Measurements from ENCODE around the gene RRAS2.

DNA sequence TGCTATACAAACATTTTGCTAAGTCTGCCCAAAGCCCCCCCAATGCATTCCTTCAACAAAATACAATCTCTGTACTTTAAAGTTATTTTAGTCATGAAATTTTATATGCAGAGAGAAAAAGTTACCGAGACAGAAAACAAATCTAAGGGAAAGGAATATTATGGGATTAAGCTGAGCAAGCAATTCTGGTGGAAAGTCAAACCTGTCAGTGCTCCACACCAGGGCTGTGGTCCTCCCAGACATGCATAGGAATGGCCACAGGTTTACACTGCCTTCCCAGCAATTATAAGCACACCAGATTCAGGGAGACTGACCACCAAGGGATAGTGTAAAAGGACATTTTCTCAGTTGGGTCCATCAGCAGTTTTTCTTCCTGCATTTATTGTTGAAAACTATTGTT is 92.4 kb downstream of the RRAS2 start:
- TF ChIP-seq POLR2A (IDR thresholded peaks at IDR 0.05; ENCODE audit: low read depth, low read length), result no peak
- no peak for TF ChIP-seq EZH2 (IDR thresholded peaks at IDR 0.05; ENCODE audit: borderline replicate concordance, low read depth, low read length, severe bottlenecking)
- TF ChIP-seq, protein P1, sequence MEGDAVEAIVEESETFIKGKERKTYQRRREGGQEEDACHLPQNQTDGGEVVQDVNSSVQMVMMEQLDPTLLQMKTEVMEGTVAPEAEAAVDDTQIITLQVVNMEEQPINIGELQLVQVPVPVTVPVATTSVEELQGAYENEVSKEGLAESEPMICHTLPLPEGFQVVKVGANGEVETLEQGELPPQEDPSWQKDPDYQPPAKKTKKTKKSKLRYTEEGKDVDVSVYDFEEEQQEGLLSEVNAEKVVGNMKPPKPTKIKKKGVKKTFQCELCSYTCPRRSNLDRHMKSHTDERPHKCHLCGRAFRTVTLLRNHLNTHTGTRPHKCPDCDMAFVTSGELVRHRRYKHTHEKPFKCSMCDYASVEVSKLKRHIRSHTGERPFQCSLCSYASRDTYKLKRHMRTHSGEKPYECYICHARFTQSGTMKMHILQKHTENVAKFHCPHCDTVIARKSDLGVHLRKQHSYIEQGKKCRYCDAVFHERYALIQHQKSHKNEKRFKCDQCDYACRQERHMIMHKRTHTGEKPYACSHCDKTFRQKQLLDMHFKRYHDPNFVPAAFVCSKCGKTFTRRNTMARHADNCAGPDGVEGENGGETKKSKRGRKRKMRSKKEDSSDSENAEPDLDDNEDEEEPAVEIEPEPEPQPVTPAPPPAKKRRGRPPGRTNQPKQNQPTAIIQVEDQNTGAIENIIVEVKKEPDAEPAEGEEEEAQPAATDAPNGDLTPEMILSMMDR (IDR thresholded peaks at IDR 0.05; ENCODE audit: extremely low read depth in 1 of 2, insufficient read depth in 1 of 2, low read depth in 1 of 2, low read length in 2 of 2), result no peak
- TF ChIP-seq, protein P2, sequence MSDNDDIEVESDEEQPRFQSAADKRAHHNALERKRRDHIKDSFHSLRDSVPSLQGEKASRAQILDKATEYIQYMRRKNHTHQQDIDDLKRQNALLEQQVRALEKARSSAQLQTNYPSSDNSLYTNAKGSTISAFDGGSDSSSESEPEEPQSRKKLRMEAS (IDR thresholded peaks at IDR 0.05; ENCODE audit: insufficient read depth, insufficient read length), result no peak
- TF ChIP-seq GATA2 (IDR thresholded peaks at IDR 0.05; ENCODE audit: insufficient read depth, insufficient read length, low read depth, low read length), result no peak
- no peak for TF ChIP-seq MYC (IDR thresholded peaks at IDR 0.05; ENCODE audit: low read depth, low read length)

Measured in endothelial cell of umbilical vein (primary cell).